Trophoblast cell (in vitro differentiated cells and primary cell): ENCODE measurements around the gene BRAF.
A peak's percentile ranks its signal among the peaks of the same experiment; 100 is the strongest.

Experiments
- DNase-seq, 2 donors: peaks; one replicate each; pipeline ENCODE4 v3.0.0-alpha.2; 2016
- H2AFZ ChIP-seq: 2 replicates; pipeline ENCODE4 v1.6.1; 2013; ENCODE audit warnings: low read length, moderate library complexity, mild to moderate bottlenecking; ENCODE audit not compliant: insufficient read depth, poor library complexity
- H2AK5ac ChIP-seq: 2 replicates; pipeline ENCODE4 v1.6.1; 2013; ENCODE audit warnings: mild to moderate bottlenecking, low read length
- H2BK120ac ChIP-seq: 2 replicates; pipeline ENCODE4 v1.6.1; 2013; ENCODE audit warnings: low read length, mild to moderate bottlenecking, moderate library complexity; ENCODE audit not compliant: insufficient read depth, poor library complexity
- H2BK12ac ChIP-seq: 2 replicates; pipeline ENCODE4 v1.6.1; 2013; ENCODE audit warnings: mild to moderate bottlenecking, low read length, moderate library complexity
- H2BK5ac ChIP-seq: 2 replicates; pipeline ENCODE4 v1.6.1; 2013; ENCODE audit warnings: low read length, low read depth, moderate library complexity, mild to moderate bottlenecking; ENCODE audit not compliant: poor library complexity
- H3K14ac ChIP-seq: 2 replicates; pipeline ENCODE4 v1.6.1; 2013; ENCODE audit warnings: mild to moderate bottlenecking, low read length
- H3K18ac ChIP-seq: 2 replicates; pipeline ENCODE4 v1.6.1; 2013; ENCODE audit warnings: mild to moderate bottlenecking, low read length
- H3K23ac ChIP-seq: 2 replicates; pipeline ENCODE4 v1.6.1; 2013; ENCODE audit warnings: low read length
- H3K27ac ChIP-seq: 2 replicates; pipeline ENCODE4 v1.5.1; 2013; ENCODE audit warnings: low read depth, mild to moderate bottlenecking, inconsistent platforms, low read length, moderate library complexity
- H3K27me3 ChIP-seq: 2 replicates; pipeline ENCODE4 v1.6.1; 2013; ENCODE audit warnings: inconsistent platforms, mild to moderate bottlenecking, low read length, moderate library complexity; ENCODE audit not compliant: insufficient read depth
- H3K36me3 ChIP-seq, 2 experiments: 1 replicate in 1 of 2; 2 replicates in 1 of 2; pipeline ENCODE4 v1.6.1; 2013; ENCODE audit warnings: low read length in 2 of 2, mild to moderate bottlenecking in 2 of 2, moderate library complexity in 1 of 2; ENCODE audit not compliant: insufficient read depth in 2 of 2, control insufficient read depth in 1 of 2
- H3K4ac ChIP-seq: 2 replicates; pipeline ENCODE4 v1.6.1; 2013; ENCODE audit warnings: low read depth, mild to moderate bottlenecking, low read length, moderate library complexity
- H3K4me1 ChIP-seq, 2 experiments: 1 replicate in 1 of 2; 2 replicates in 1 of 2; pipeline ENCODE4 v1.6.1; 2013; ENCODE audit warnings: low read length in 2 of 2, mild to moderate bottlenecking in 2 of 2, moderate library complexity in 1 of 2; ENCODE audit not compliant: insufficient read depth in 2 of 2, control insufficient read depth in 1 of 2
- H3K4me2 ChIP-seq: 2 replicates; pipeline ENCODE4 v1.6.1; 2013; ENCODE audit warnings: inconsistent platforms, mild to moderate bottlenecking, low read length, moderate library complexity
- H3K4me3 ChIP-seq: 2 replicates; pipeline ENCODE4 v1.5.1; 2013; ENCODE audit warnings: mild to moderate bottlenecking, low read depth, low read length, inconsistent platforms
- H3K79me1 ChIP-seq: one replicate; pipeline ENCODE4 v1.6.1; 2013; ENCODE audit warnings: low read length
- H3K79me2 ChIP-seq: 2 replicates; pipeline ENCODE4 v1.6.1; 2013; ENCODE audit warnings: low read length, mild to moderate bottlenecking; ENCODE audit not compliant: control insufficient read depth, insufficient read depth, poor library complexity
- H3K9ac ChIP-seq: 2 replicates; pipeline ENCODE4 v1.6.1; 2013; ENCODE audit warnings: mild to moderate bottlenecking, low read length
- H3K9me3 ChIP-seq: 2 replicates; pipeline ENCODE4 v1.6.1; 2013; ENCODE audit warnings: low read depth, mild to moderate bottlenecking, control low read depth, inconsistent platforms, low read length; ENCODE audit not compliant: insufficient read depth
- H4K12ac ChIP-seq: 2 replicates; pipeline ENCODE4 v1.6.1; 2013; ENCODE audit warnings: low read depth, mild to moderate bottlenecking, low read length, moderate library complexity
- H4K8ac ChIP-seq: 2 replicates; pipeline ENCODE4 v1.6.1; 2013; ENCODE audit warnings: low read depth, mild to moderate bottlenecking, low read length, moderate library complexity
- H4K91ac ChIP-seq: one replicate; pipeline ENCODE4 v1.6.1; 2013; ENCODE audit warnings: low read depth, mild to moderate bottlenecking, low read length, moderate library complexity
- WGBS: extraction: QIAGEN DNeasy Blood & Tissue Kit; methylation state at CpG from one replicate; pipeline ENCODE4 v1.1.7; 2013; ENCODE audit warnings: missing lambda C conversion rate; ENCODE audit not compliant: insufficient read length, insufficient coverage; ENCODE audit errors: extremely low coverage; 5-methylcytosine and 5-hydroxymethylcytosine counted together

The BRAF gene

DNA sequence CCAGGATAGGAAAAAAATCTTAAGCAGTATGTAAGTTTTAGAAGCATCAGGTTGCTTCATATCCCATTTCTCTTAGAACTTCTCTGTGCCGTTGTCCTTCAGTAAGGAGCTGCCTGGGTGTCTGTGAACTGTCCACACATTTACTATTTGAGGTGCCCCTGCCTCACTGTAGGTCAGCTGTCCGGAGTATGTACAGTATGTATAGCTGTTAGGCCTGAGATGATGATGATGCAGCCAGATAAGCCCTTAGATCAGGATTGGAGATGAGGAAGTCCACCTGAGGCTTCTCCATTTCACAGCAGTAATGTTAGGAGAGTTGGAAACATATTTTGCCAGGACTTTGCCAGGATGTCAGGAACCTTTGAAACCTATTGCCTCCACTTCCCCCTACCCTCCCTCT, 220.5 kb downstream of the BRAF start:
- H3K23ac ChIP-seq: no peak overlapping the region

DNA sequence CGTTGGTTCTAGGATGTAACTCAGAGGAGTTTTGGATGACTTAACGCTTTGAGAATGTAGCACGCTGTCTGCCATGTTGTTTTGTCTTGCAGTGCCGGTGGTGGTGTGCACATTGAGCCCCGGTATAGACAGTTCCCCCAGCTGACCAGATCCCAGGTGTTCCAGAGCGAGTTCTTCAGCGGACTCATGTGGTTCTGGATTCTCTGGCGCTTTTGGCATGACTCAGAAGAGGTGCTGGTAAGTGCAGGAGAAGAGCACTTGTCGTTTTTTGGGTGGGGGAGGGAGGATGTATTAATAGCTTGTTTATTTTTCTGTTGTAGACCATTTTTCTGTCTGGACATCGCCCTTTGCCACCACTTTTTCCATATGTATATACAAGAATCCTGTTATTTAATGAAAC, 222.0 kb downstream of the BRAF start:
- no peak overlapping the region for H3K27ac ChIP-seq
- H3K23ac ChIP-seq: no peak overlapping the region
- H2BK120ac ChIP-seq: no peak overlapping the region
- no peaks in the 10 kb centered on the region for H3K79me1 ChIP-seq
- no peak overlapping the region for H2AFZ ChIP-seq
- H3K4me3 ChIP-seq: no peak overlapping the region
- no peak overlapping the region for H3K9ac ChIP-seq
- H2AK5ac ChIP-seq: no peak overlapping the region
- H3K36me3 ChIP-seq: peaks cover 14% of the 10 kb centered on the region in 2 experiments
- WGBS: no CpG with 5 or more reads among the region's 10 CpGs
- no peak overlapping the region for H2BK12ac ChIP-seq
- H3K4ac ChIP-seq: no peak overlapping the region
- peaks cover under 1 to 1% of the 10 kb centered on the region in 2 experiments for H3K4me1 ChIP-seq
- H4K8ac ChIP-seq: no peak overlapping the region
- no peak overlapping the region for H2BK5ac ChIP-seq
- H3K4me2 ChIP-seq: no peak overlapping the region
- H3K79me2 ChIP-seq: peaks cover 4% of the 10 kb centered on the region
- H3K27me3 ChIP-seq: no peaks in the 10 kb centered on the region
- H4K12ac ChIP-seq: no peak overlapping the region
- H3K9me3 ChIP-seq: no peaks in the 10 kb centered on the region
- DNase-seq: peak in 1 of 2 donors; percentile 26
- no peak overlapping the region for H3K14ac ChIP-seq
- H3K18ac ChIP-seq: no peak overlapping the region
- H4K91ac ChIP-seq: no peak overlapping the region

More for the DNA sequence above, 220.5 kb downstream of the BRAF start:
- Histone ChIP-seq H4K8ac (no peak overlapping the region), H3K14ac (no peak overlapping the region), H3K4me2 (no peak overlapping the region), H2BK120ac (no peak overlapping the region), H2AK5ac (no peak overlapping the region), H3K27ac (no peak overlapping the region), H4K12ac (no peak overlapping the region), H2BK5ac (no peak overlapping the region), H3K18ac (no peak overlapping the region), H3K79me1 (no peaks in the 10 kb centered on the region), H2BK12ac (no peak overlapping the region), H3K4ac (no peak overlapping the region), H2AFZ (no peak overlapping the region), H3K27me3 (no peaks in the 10 kb centered on the region), H3K4me1 (no peaks in the 10 kb centered on the region), H3K9ac (no peak overlapping the region), H4K91ac (no peak overlapping the region), H3K4me3 (no peak overlapping the region), H3K79me2 (peaks cover 2% of the 10 kb centered on the region), H3K36me3 (peaks cover 14% of the 10 kb centered on the region in 2 experiments), H3K9me3 (no peaks in the 10 kb centered on the region)
- WGBS: no CpG with 5 or more reads among the region's 2 CpGs
- DNase-seq: no peak

GRCh38 chr7:140698477-140698876, 226.3 kb downstream of the BRAF start:
- Histone ChIP-seq H3K18ac (no peak overlapping the region), H3K27ac (no peak overlapping the region), H4K8ac (no peak overlapping the region), H2BK120ac (no peak overlapping the region), H3K4me2 (no peak overlapping the region), H3K14ac (no peak overlapping the region), H3K9me3 (no peaks in the 10 kb centered on the region), H3K4ac (peak overlapping the region; percentile 93), H3K4me3 (no peak overlapping the region), H2AFZ (no peak overlapping the region), H3K4me1 (peaks cover 5 to 8% of the 10 kb centered on the region in 2 experiments), H2BK5ac (no peak overlapping the region), H3K79me2 (peaks cover 15% of the 10 kb centered on the region), H3K9ac (no peak overlapping the region), H2BK12ac (no peak overlapping the region), H3K23ac (no peak overlapping the region), H2AK5ac (no peak overlapping the region), H3K79me1 (peaks cover 12% of the 10 kb centered on the region), H4K91ac (no peak overlapping the region), H3K36me3 (peaks cover 0 to 9% of the 10 kb centered on the region in 2 experiments), H3K27me3 (no peaks in the 10 kb centered on the region), H4K12ac (no peak overlapping the region)
- 100% methylated on average over 3 of the region's 8 CpGs for WGBS
- DNase-seq: no peak

GRCh38 chr7:140697447-140698143, 227.1 kb downstream of the BRAF start:
- Histone ChIP-seq H3K4me3 (peak overlapping the region; percentile 94), H3K9ac (peak overlapping the region; percentile 10), H4K8ac (peak overlapping the region; percentile 99), H3K9me3 (no peaks in the 10 kb centered on the region), H3K14ac (peak overlapping the region; percentile 81), H3K36me3 (peaks cover 0 to 5% of the 10 kb centered on the region in 2 experiments), H3K4ac (peak overlapping the region; percentile 89), H3K4me1 (peaks cover 5 to 8% of the 10 kb centered on the region in 2 experiments), H3K79me1 (peaks cover 12% of the 10 kb centered on the region), H4K91ac (peak overlapping the region; percentile 95), H4K12ac (peak overlapping the region; percentile 99), H3K4me2 (peak overlapping the region; percentile 60), H3K79me2 (peaks cover 15% of the 10 kb centered on the region), H3K18ac (peak overlapping the region; percentile 100), H2BK120ac (no peak overlapping the region), H2AK5ac (no peak overlapping the region), H3K27ac (peak overlapping the region; percentile 94), H2BK12ac (no peak overlapping the region), H3K27me3 (no peaks in the 10 kb centered on the region), H3K23ac (no peak overlapping the region), H2BK5ac (no peak overlapping the region), H2AFZ (peak overlapping the region; percentile 99)
- no CpG with 5 or more reads among the region's 24 CpGs for WGBS
- DNase-seq: no peak
